Liver (tissue), 3 donors: ENCODE measurements around the gene FCN1.

Source experiments
- FOXA1 ChIP-seq: IDR thresholded peaks from 2 replicates; pipeline ENCODE4 v1.6.1; 2016; ENCODE audit warnings: antibody characterized with exemption
- GABPA ChIP-seq, 2 donors: IDR thresholded peaks in 1 of 2; conservative IDR thresholded peaks in 1 of 2; 2 replicates each; pipeline ENCODE4 v1.6.1; 2016; ENCODE audit warnings: antibody characterized with exemption in 2 of 2, mild to moderate bottlenecking in 1 of 2, moderate library complexity in 1 of 2
- JUND ChIP-seq, 2 donors: IDR thresholded peaks; 2 replicates each; pipeline ENCODE4 v1.6.1; 2016; ENCODE audit warnings: antibody characterized with exemption in 2 of 2
- TAF1 ChIP-seq: conservative IDR thresholded peaks from 2 replicates; pipeline ENCODE4 v1.6.1; 2016; ENCODE audit warnings: antibody characterized with exemption, mild to moderate bottlenecking
- TF ChIP-seq, protein P1 (sequence below): fragments of 150-350 bp; IDR thresholded peaks from 2 replicates; pipeline ENCODE4 v1.5.1; 2017; ENCODE audit warnings: improper control_type of control experiment, low read depth, low read length; ENCODE audit not compliant: missing input control
- donor health status: healthy.
- donor health status: healthy.

DNA sequence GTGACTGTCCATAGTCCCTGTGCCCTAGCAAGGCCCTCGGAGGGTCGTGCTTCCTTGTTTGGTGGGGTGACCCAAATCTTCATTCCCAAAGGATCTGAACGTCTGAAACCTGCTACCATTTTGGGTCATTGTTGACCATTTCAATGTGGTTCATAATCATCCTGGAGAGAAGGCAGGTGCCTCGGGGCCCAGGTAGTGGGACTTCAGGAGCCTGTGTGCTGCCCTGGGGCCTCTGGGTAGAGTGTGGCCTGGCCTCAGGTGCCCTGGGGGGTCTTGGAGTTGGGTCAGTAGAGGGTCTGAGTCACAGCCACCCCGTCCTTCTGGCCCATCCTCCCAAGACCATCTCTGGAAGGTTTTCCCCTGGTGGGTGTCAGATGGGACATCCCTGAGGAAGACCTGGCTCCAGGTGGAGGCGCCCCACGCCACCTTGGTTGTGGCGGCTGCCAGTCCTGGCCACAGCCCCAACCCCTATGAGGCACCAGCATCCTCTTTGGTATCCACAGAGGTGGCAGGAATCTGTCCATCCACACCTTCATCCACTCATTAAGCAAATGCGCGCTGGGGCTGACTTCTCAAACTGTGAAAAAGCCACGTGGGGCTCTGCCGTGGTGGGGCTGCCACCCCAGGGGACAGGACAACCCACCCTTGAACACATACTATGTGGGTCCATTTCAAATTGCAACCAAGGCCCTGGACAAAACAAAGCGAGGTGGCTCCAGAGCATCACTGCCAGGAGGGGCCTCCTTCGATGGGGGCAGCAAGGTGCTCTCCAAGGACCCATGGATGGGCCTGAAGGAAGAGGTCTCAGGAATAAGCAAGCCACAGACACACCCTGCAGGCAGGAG, 41.6 kb upstream of the FCN1 start:
- no peak for TF ChIP-seq JUND (IDR thresholded peaks at IDR 0.05)
- TF ChIP-seq TAF1: no peak
- TF ChIP-seq, protein P1, sequence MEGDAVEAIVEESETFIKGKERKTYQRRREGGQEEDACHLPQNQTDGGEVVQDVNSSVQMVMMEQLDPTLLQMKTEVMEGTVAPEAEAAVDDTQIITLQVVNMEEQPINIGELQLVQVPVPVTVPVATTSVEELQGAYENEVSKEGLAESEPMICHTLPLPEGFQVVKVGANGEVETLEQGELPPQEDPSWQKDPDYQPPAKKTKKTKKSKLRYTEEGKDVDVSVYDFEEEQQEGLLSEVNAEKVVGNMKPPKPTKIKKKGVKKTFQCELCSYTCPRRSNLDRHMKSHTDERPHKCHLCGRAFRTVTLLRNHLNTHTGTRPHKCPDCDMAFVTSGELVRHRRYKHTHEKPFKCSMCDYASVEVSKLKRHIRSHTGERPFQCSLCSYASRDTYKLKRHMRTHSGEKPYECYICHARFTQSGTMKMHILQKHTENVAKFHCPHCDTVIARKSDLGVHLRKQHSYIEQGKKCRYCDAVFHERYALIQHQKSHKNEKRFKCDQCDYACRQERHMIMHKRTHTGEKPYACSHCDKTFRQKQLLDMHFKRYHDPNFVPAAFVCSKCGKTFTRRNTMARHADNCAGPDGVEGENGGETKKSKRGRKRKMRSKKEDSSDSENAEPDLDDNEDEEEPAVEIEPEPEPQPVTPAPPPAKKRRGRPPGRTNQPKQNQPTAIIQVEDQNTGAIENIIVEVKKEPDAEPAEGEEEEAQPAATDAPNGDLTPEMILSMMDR: no peak
- no peak for TF ChIP-seq FOXA1
- no peak for TF ChIP-seq GABPA (IDR thresholded peaks at IDR 0.05 in 1 of 2, conservative IDR thresholded peaks at IDR 0.05 in 1 of 2)
